Fibroblast of lung (primary cell): ENCODE measurements around the gene GAGE13. TPM values are rescaled to one million over a fixed set of nuclear protein-coding genes. Genes with fewer than 3 reads are reported as not detected.

ENCODE experiments used
- polyA plus RNA-seq, 2 donors: library from polyadenylated mRNA; depleted of rRNA in 1 of 2; stranded (reverse) in 1 of 2; unstranded in 1 of 2; fragments of >200 nt; gene quantifications; 2 replicates each; pipeline ENCODE4 v1.2.1, GENCODE V29; 2011 to 2012; ENCODE audit warnings: missing spikeins in 1 of 2
- total RNA-seq: library from RNA; depleted of rRNA; stranded (reverse); fragments of >200 nt; gene quantifications from 2 replicates; pipeline ENCODE4 v1.2.1, GENCODE V29; 2014

The GAGE13 gene
- total and polyA plus RNA-seq, 2 donors (not counting 1 experiment from before 2014, with no cell fraction given) = not detected

Other genes starting within 250 kb of the GAGE13 start
- gene GPKOW, start 207.8 kb upstream of the GAGE13 start, total RNA-seq = 15.7 and 19.8 TPM in 2 replicates
- gene GPKOW, start 207.8 kb upstream of the GAGE13 start, polyA plus RNA-seq = 20.2 and 21.0 TPM in 2 replicates
- 1.0 and 1.7 TPM in 2 replicates for gene MAGIX, start 168.8 kb upstream of the GAGE13 start, total RNA-seq
- gene MAGIX, start 168.8 kb upstream of the GAGE13 start, polyA plus RNA-seq = 0.34 and 0.40 TPM in 2 replicates
- gene PLP2, start 159.7 kb upstream of the GAGE13 start, total RNA-seq = 10.5 and 23.3 TPM in 2 replicates
- 212 and 317 TPM in 2 replicates for gene PLP2, start 159.7 kb upstream of the GAGE13 start, polyA plus RNA-seq
- 4.6 and 7.4 TPM in 2 replicates for gene PRICKLE3, start 145.2 kb upstream of the GAGE13 start, total RNA-seq
- gene PRICKLE3, start 145.2 kb upstream of the GAGE13 start, polyA plus RNA-seq = 2.7 and 3.5 TPM in 2 replicates
- 0.17 and 0.26 TPM in 2 replicates for gene SYP, start 131.4 kb upstream of the GAGE13 start, total RNA-seq
- gene SYP, start 131.4 kb upstream of the GAGE13 start, polyA plus RNA-seq = 0.08 and 0.15 TPM in 2 replicates
- gene CACNA1F, start 98.2 kb upstream of the GAGE13 start, total RNA-seq = 0.17 and 0.26 TPM in 2 replicates
- not detected in 2 replicates for gene CACNA1F, start 98.2 kb upstream of the GAGE13 start, polyA plus RNA-seq
- 7.2 and 8.9 TPM in 2 replicates for gene CCDC22, start 96.1 kb upstream of the GAGE13 start, total RNA-seq
- gene CCDC22, start 96.1 kb upstream of the GAGE13 start, polyA plus RNA-seq = 4.6 and 7.4 TPM in 2 replicates
- under 0.01 TPM in 1 of 2 replicates, not detected in the other for gene FOXP3, start 66.9 kb upstream of the GAGE13 start, total RNA-seq
- gene FOXP3, start 66.9 kb upstream of the GAGE13 start, polyA plus RNA-seq = 0.03 TPM in 1 of 2 replicates, not detected in the other
- gene PPP1R3F, start 61.8 kb upstream of the GAGE13 start, total RNA-seq = 6.8 and 10.8 TPM in 2 replicates
- 0.93 and 0.95 TPM in 2 replicates for gene PPP1R3F, start 61.8 kb upstream of the GAGE13 start, polyA plus RNA-seq
- not detected in 2 replicates for gene GAGE10, start 27.9 kb upstream of the GAGE13 start, total RNA-seq
- gene GAGE10, start 27.9 kb upstream of the GAGE13 start, polyA plus RNA-seq = not detected in 2 replicates
- not detected in 2 replicates for gene GAGE12J, start 9.5 kb upstream of the GAGE13 start, total RNA-seq
- gene GAGE12J, start 9.5 kb upstream of the GAGE13 start, polyA plus RNA-seq = not detected in 2 replicates
- gene GAGE12C, start 200.6 kb downstream of the GAGE13 start, total RNA-seq = not detected in 2 replicates
- not detected in 2 replicates for gene GAGE12C, start 200.6 kb downstream of the GAGE13 start, polyA plus RNA-seq
- not detected in 2 replicates for gene GAGE12D, start 210.2 kb downstream of the GAGE13 start, total RNA-seq
- gene GAGE12D, start 210.2 kb downstream of the GAGE13 start, polyA plus RNA-seq = not detected in 2 replicates
- not detected in 2 replicates for gene GAGE12E, start 219.7 kb downstream of the GAGE13 start, total RNA-seq
- gene GAGE12E, start 219.7 kb downstream of the GAGE13 start, polyA plus RNA-seq = not detected in 2 replicates
- gene GAGE12F, start 229.3 kb downstream of the GAGE13 start, total RNA-seq = not detected in 2 replicates
- not detected in 2 replicates for gene GAGE12F, start 229.3 kb downstream of the GAGE13 start, polyA plus RNA-seq
- not detected in 2 replicates for gene GAGE12G, start 238.8 kb downstream of the GAGE13 start, total RNA-seq
- not detected in 2 replicates for gene GAGE12G, start 238.8 kb downstream of the GAGE13 start, polyA plus RNA-seq
- gene GAGE12H, start 248.4 kb downstream of the GAGE13 start, total RNA-seq = not detected in 2 replicates
- not detected in 2 replicates for gene GAGE12H, start 248.4 kb downstream of the GAGE13 start, polyA plus RNA-seq